ENCODE results near the gene HSPB2. TPM values are rescaled to one million over a fixed set of nuclear protein-coding genes. Genes with fewer than 3 reads are reported as not detected.

The HSPB2 gene
- total and polyA plus RNA-seq, 2 of the 8 experiments (the other 6 are each of a cell fraction or from before 2014, with no cell fraction given): 0.32 to 0.86 TPM

DNA sequence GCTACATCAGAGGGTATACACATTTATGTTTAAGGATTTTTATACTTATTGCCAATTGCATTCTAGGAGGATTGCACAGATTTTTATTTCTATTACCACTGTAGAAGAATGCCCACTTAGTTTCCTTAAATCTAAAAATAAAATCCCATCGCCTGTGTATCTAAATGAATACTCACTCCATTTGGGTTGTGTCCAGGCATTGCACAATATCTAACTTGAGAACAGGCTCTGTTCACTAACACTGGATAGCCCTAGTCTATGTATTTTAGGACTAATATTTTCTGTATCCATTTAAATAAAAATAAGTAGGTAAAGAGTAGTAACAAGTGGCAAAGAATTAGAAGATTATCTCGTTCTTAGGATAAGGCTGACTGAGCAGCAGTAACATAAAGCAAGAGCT lies 10.3 kb downstream of the HSPB2 start:
- TF ChIP-seq SIX5 (IDR thresholded peaks at IDR 0.05; ENCODE audit: low read depth, low read length): no peak
- peak; percentile 53; the same call in 1 of the 2 replicates for TF ChIP-seq CEBPB (IDR thresholded peaks at IDR 0.05; ENCODE audit: low read depth, low read length)
- TF ChIP-seq EGR1 (IDR thresholded peaks at IDR 0.05; ENCODE audit: borderline replicate concordance, low read depth, low read length): no peak
- Histone ChIP-seq H4K8ac (ENCODE audit: extremely low read depth, insufficient read depth, low read length) (no peak overlapping the region), H4K20me1 (replicated peaks in 1 of 2; ENCODE audit: control insufficient read depth in 1 of 2, insufficient read depth in 2 of 2, low read length in 2 of 2) (no peaks in the 10 kb centered on the region), H3K56ac (replicated peaks; ENCODE audit: insufficient read length, low read depth, low read length) (no peak overlapping the region), H3K23me2 (ENCODE audit: low read depth, low read length) (peaks cover 3% of the 10 kb centered on the region; the same call in 1 of the 2 replicates), H3K27me3 (replicated peaks in 1 of 4; ENCODE audit: control insufficient read depth in 3 of 4, extremely low read depth in 1 of 4, insufficient read depth in 3 of 4, low read length in 3 of 4) (no peaks in the 10 kb centered on the region; a peak in 1 of 7 replicates), H4K91ac (replicated peaks; ENCODE audit: insufficient read length, low read length) (no peak overlapping the region), H3K9ac (replicated peaks in 1 of 4; ENCODE audit: extremely low read depth in 1 of 4, low read depth in 3 of 4, low read length in 3 of 4) (no peak overlapping the region), H2BK5ac (ENCODE audit: low read depth, low read length) (no peak overlapping the region), H3K4me1 (replicated peaks in 1 of 4; ENCODE audit: control insufficient read depth in 3 of 4, insufficient read depth in 4 of 4, low read length in 3 of 4) (peaks cover 0 to 16% (median 6%) of the 10 kb centered on the region in 4 experiments; a peak in 6 of 7 replicates), H3K27ac (ENCODE audit: low read depth, low read length) (no peak overlapping the region), H3K4ac (replicated peaks; ENCODE audit: insufficient read length, low read depth, low read length) (no peak overlapping the region), H2BK15ac (ENCODE audit: low read length) (no peak overlapping the region), H3K36me3 (ENCODE audit: control insufficient read depth in 2 of 4, insufficient read depth in 4 of 4, low read length in 3 of 4) (no peaks in the 10 kb centered on the region), H3K9me3 (ENCODE audit: insufficient read depth in 2 of 2, low read depth in 1 of 2, low read length in 1 of 2) (no peaks in the 10 kb centered on the region), H3K14ac (ENCODE audit: insufficient read length) (no peak overlapping the region), H3K23ac (ENCODE audit: insufficient read length) (no peak overlapping the region), H2AFZ (ENCODE audit: low read length) (no peak overlapping the region), H3K79me1 (ENCODE audit: low read depth, low read length) (no peaks in the 10 kb centered on the region), H2AK5ac (ENCODE audit: low read depth, low read length) (no peak overlapping the region), H3K79me2 (ENCODE audit: control insufficient read depth in 1 of 2, insufficient read depth in 2 of 2, low read length in 2 of 2) (no peaks in the 10 kb centered on the region), H3K4me2 (ENCODE audit: insufficient read depth in 1 of 2, low read depth in 2 of 2, low read length in 2 of 2) (no peak overlapping the region), H2BK20ac (ENCODE audit: low read length) (no peak overlapping the region), H3K4me3 (ENCODE audit: extremely low read depth in 1 of 4, insufficient read depth in 2 of 4, low read depth in 3 of 4, low read length in 4 of 4) (no peak overlapping the region), H2BK12ac (ENCODE audit: low read depth, low read length) (no peak overlapping the region), H2BK120ac (replicated peaks; ENCODE audit: low read depth, low read length) (no peak overlapping the region), H4K5ac (ENCODE audit: insufficient read length, low read depth, low read length) (no peak overlapping the region), H3K18ac (ENCODE audit: extremely low read depth, low read length) (no peak overlapping the region)
- ChIA-PET POLR2A (ENCODE audit: partially characterized antibody) (interaction anchor here (1.5 kb wide), 1 partner anchor 43 kb away, joined by 3 read pairs; no protein-coding TSS in a partner anchor), CTCF (ENCODE audit: partially characterized antibody) (interaction anchor here (1.4 to 25.5 kb wide), 2 partner anchors 9 to 57 kb away, joined by 4 to 565 read pairs; no protein-coding TSS in a partner anchor)
- no peak for DNase-seq (ENCODE audit: low read depth in 1 of 2, low spot score in 2 of 2)
- FAIRE-seq: no peak
- WGBS, 2 experiments (ENCODE audit: extremely low coverage in 1 of 2, insufficient coverage in 1 of 2, insufficient read length in 1 of 2, insufficient replicate concordance in 2 of 2, low coverage in 1 of 2, low lambda C conversion rate in 2 of 2, missing lambda C conversion rate in 1 of 2): 90% methylated on average over 2 of the region's 2 CpGs; no CpG with 5 or more reads in 1 of the 2 experiments
